HG03575 (cell line): ENCODE measurements around the gene CCDC102A.

ENCODE experiments used
- ATAC-seq: cut with Tn5 transposase; IDR thresholded peaks from one replicate; pipeline ENCODE4 v1.9.1; 2021; ENCODE audit not compliant: unreplicated experiment, insufficient number of reproducible peaks, low FRiP score; ENCODE audit errors: extremely low read depth

Gene CCDC102A

GRCh38 chr16:57473176-57473840, 63.1 kb downstream of the CCDC102A start:
- ATAC-seq = no peak

GRCh38 chr16:57472665-57473060, 63.7 kb downstream of the CCDC102A start:
- ATAC-seq = no peak

GRCh38 chr16:57471852-57472664, 64.3 kb downstream of the CCDC102A start:
- no peak for ATAC-seq

- ATAC-seq = no peak
These were observed 65.2 kb downstream of the CCDC102A start for GRCh38 chr16:57471209-57471608.

GRCh38 chr16:57470711-57471110, 65.7 kb downstream of the CCDC102A start:
- no peak for ATAC-seq

- ATAC-seq = no peak
These were observed 66.4 kb downstream of the CCDC102A start for GRCh38 chr16:57469917-57470470.

GRCh38 chr16:57469046-57469445, 67.3 kb downstream of the CCDC102A start:
- ATAC-seq = no peak

GRCh38 chr16:57468346-57468745, 68.0 kb downstream of the CCDC102A start:
- ATAC-seq = no peak

GRCh38 chr16:57464523-57464922, 71.8 kb downstream of the CCDC102A start:
- ATAC-seq = no peak

- no peak for ATAC-seq
These were observed 73.4 kb downstream of the CCDC102A start for GRCh38 chr16:57462978-57463362.

GRCh38 chr16:57462209-57462977, 74.0 kb downstream of the CCDC102A start, which contains the start of gene POLR2C:
Gene POLR2C, plus strand, starts transcription at chr16:57462679. Its CDS starts 46 bp downstream, at chr16:57462725.
- ATAC-seq = no peak
